Prostate gland (tissue), 2 donors: ENCODE data around the gene RRAS2. TPM values are rescaled to one million over a fixed set of nuclear protein-coding genes. Genes with fewer than 3 reads are reported as not detected.

Source experiments
- DNase-seq: peaks from one replicate; pipeline ENCODE4 v3.0.0-alpha.2; 2019; ENCODE audit warnings: low spot score
- H3K27ac ChIP-seq, 2 donors: fragments of 200-600 bp; sonication (generic); 2 replicates each; pipeline ENCODE4 v1.5.1; 2017 to 2019
- H3K27me3 ChIP-seq: fragments of 200-600 bp; sonication (generic); replicated peaks from 2 replicates; pipeline ENCODE4 v1.5.1; 2019; ENCODE audit not compliant: insufficient read depth
- H3K36me3 ChIP-seq, 2 donors: fragments of 200-600 bp; sonication (generic); 1 replicate in 1 of 2; 2 replicates in 1 of 2; pipeline versions ENCODE4 v1.5.1 to v1.8.1; 2017 to 2019
- H3K4me1 ChIP-seq: fragments of 200-600 bp; sonication (generic); replicated peaks from 2 replicates; pipeline ENCODE4 v1.5.1; 2019
- H3K4me3 ChIP-seq, 2 donors: fragments of 200-600 bp; sonication (generic); 2 replicates each; pipeline ENCODE4 v1.5.1; 2017 to 2019
- H3K9me3 ChIP-seq: fragments of 200-600 bp; sonication (generic); 2 replicates; pipeline ENCODE4 v1.5.1; 2017
- CTCF ChIP-seq, 4 experiments: fragments of 200-600 bp in 2 of 4; fragments of 450-650 bp in 2 of 4; sonication (generic) in 2 of 4; IDR thresholded peaks; 1 replicate in 3 of 4; 2 replicates in 1 of 4; pipeline ENCODE4 v1.5.1; 2016 to 2019; ENCODE audit warnings: antibody characterized with exemption in 4 of 4, mild to moderate bottlenecking in 2 of 4, moderate library complexity in 2 of 4
- POLR2A ChIP-seq: fragments of 450-650 bp; IDR thresholded peaks from one replicate; pipeline ENCODE4 v1.6.1; 2016; ENCODE audit warnings: antibody characterized with exemption, mild to moderate bottlenecking
- POLR2AphosphoS5 ChIP-seq: sonication (generic); formaldehyde crosslinking; IDR thresholded peaks from one replicate; pipeline ENCODE4 v1.6.1; 2017; ENCODE audit warnings: antibody characterized with exemption
- WGBS: methylation state at CpG from one replicate; pipeline ENCODE4 v1.1.5; 2018; 5-methylcytosine and 5-hydroxymethylcytosine counted together
- intact Hi-C: fragments of 100-400 bp; cut with DNase I; formaldehyde crosslinking; loops from one replicate; pipeline ENCODE4 v1.14.2; 2022
- total RNA-seq, 2 donors: library from RNA; depleted of rRNA; stranded (reverse); fragments of >200 nt; gene quantifications; one replicate each; pipeline ENCODE4 v1.1.0, GENCODE V29; 2016

Gene RRAS2
- total RNA-seq, 2 donors from 2014 or later = 40.5 to 59.6 TPM

- WGBS = 90% methylated on average over 2 of the region's 2 CpGs
- intact Hi-C loops = no loop called here
- H3K27ac ChIP-seq = no peak overlapping the region
These were observed 29.3 kb downstream of the RRAS2 start for GRCh38 chr11:14329702-14330101.

GRCh38 chr11:14327116-14327515, 31.9 kb downstream of the RRAS2 start:
- H3K4me1 ChIP-seq = no peaks in the 10 kb centered on the region
- TF ChIP-seq CTCF (IDR thresholded peaks at IDR 0.05) (no peak), POLR2A (no peak), POLR2AphosphoS5 (no peak)

More at GRCh38 chr11:14329702-14330101, 29.3 kb downstream of the RRAS2 start:
- Histone ChIP-seq H3K4me1 (no peaks in the 10 kb centered on the region), H3K9me3 (no peaks in the 10 kb centered on the region), H3K4me3 (no peak overlapping the region), H3K27me3 (no peaks in the 10 kb centered on the region), H3K36me3 (no peaks in the 10 kb centered on the region)
- TF ChIP-seq POLR2A (no peak), POLR2AphosphoS5 (no peak), CTCF (IDR thresholded peaks at IDR 0.05) (no peak)
- DNase-seq = no peak

GRCh38 chr11:14323118-14323676, 35.8 kb downstream of the RRAS2 start:
- Histone ChIP-seq H3K4me3 (no peak overlapping the region), H3K9me3 (no peaks in the 10 kb centered on the region), H3K27me3 (no peaks in the 10 kb centered on the region), H3K27ac (no peak overlapping the region), H3K4me1 (no peaks in the 10 kb centered on the region), H3K36me3 (no peaks in the 10 kb centered on the region)
- WGBS = 85% methylated on average over 6 of the region's 6 CpGs
- TF ChIP-seq CTCF (IDR thresholded peaks at IDR 0.05) = no peak
- no peak for TF ChIP-seq POLR2A
- TF ChIP-seq POLR2AphosphoS5 = no peak
- DNase-seq = no peak
- intact Hi-C loops = no loop called here

More at GRCh38 chr11:14327116-14327515, 31.9 kb downstream of the RRAS2 start:
- DNase-seq = no peak
- no peak overlapping the region for H3K27ac ChIP-seq
- H3K36me3 ChIP-seq = no peaks in the 10 kb centered on the region
- H3K4me3 ChIP-seq = no peak overlapping the region
- H3K27me3 ChIP-seq = no peaks in the 10 kb centered on the region
- intact Hi-C loops = no loop called here
- H3K9me3 ChIP-seq = no peaks in the 10 kb centered on the region

- Histone ChIP-seq H3K36me3 (no peaks in the 10 kb centered on the region), H3K4me3 (no peak overlapping the region), H3K27ac (no peak overlapping the region), H3K9me3 (no peaks in the 10 kb centered on the region), H3K4me1 (no peaks in the 10 kb centered on the region), H3K27me3 (no peaks in the 10 kb centered on the region)
- intact Hi-C loops = no loop called here
- TF ChIP-seq POLR2A (no peak), POLR2AphosphoS5 (no peak), CTCF (IDR thresholded peaks at IDR 0.05) (no peak)
- WGBS = 40% methylated on average over 2 of the region's 2 CpGs
- no peak for DNase-seq
These were observed 36.5 kb downstream of the RRAS2 start for GRCh38 chr11:14322510-14322909.

- TF ChIP-seq CTCF (IDR thresholded peaks at IDR 0.05) (no peak), POLR2A (no peak), POLR2AphosphoS5 (no peak)
- H3K4me3 ChIP-seq = no peak overlapping the region
- H3K27ac ChIP-seq = no peak overlapping the region
- intact Hi-C loops = no loop called here
- H3K27me3 ChIP-seq = no peaks in the 10 kb centered on the region
- no peaks in the 10 kb centered on the region for H3K4me1 ChIP-seq
- 76% methylated on average over 3 of the region's 3 CpGs for WGBS
- no peaks in the 10 kb centered on the region for H3K9me3 ChIP-seq
- DNase-seq = no peak
- no peaks in the 10 kb centered on the region for H3K36me3 ChIP-seq
These were observed 39.0 kb downstream of the RRAS2 start for GRCh38 chr11:14320020-14320419.
